ENCODE measurements around the gene KRTAP21-1.
"Not testable (repeated sequence)": the region's sequence is repeated elsewhere in the genome, so short reads cannot be mapped to it uniquely, and the experiment has no call there.

Gene KRTAP21-1

DNA sequence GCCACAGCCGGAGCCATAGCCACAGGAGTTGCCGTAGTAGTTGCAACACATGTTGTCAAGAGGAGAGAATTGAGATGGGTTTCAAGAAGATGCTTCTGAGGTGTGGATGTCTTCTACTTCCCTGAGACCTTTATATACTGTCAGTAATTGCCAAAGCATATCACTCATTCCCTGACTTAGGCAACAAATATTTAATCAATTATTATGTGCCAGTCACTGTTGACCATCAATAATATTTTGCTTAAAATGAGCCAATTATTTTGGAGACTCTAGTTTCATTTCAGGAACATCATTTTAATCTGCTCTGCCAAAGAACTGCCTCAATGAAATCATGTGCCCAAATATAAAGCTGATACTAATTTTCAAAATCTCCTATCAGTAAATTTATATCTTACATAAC, at the start of gene KRTAP21-1:
Gene KRTAP21-1 (minus strand): TSS at position 101 of the 400 bp plus-strand sequence. CDS start 50 bp downstream, at position 51.
- not testable (repeated sequence) for DNase-seq (ENCODE audit: low spot score)

- no peak for DNase-seq (ENCODE audit: low spot score)
Measured at GRCh38 chr21:30800605-30801004, 45.4 kb upstream of the KRTAP21-1 start.

GRCh38 chr21:30793581-30794314, 38.5 kb upstream of the KRTAP21-1 start:
- DNase-seq (ENCODE audit: low spot score) = no peak

GRCh38 chr21:30779249-30779648, 24.0 kb upstream of the KRTAP21-1 start:
- DNase-seq (ENCODE audit: low spot score) = no peak

DNA sequence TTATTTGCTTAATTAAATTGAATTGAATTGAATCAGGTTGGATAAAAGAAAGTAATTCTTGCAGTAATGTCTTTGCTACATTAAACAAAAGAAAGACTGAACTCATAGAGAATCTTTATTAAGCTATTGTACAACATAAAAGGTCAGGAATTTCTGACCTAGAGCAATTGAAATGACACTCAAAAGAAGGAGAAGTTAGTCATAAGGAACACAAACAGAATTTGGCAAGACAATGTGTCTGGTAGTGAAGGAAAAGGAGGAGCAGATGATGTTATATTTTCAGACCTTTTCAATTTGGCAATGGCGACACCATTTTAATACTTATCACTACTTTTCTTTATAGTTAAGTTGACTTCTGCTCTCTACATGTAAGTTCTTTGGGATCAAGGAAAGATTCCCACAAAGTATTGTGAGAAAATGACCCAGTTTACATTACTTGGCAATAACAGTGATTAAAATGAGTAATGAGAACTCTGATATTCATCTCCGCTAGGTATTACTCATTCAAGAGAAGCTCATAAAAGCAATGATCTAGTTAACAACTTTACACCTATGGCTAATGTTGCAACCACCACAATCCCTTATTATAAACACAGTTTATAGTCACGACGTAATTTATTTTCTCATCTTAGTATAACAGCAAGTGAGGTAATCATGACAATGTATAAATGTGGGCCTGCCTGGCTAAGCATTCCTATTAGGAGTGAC, 14.7 kb upstream of the KRTAP21-1 start:
- DNase-seq (ENCODE audit: low spot score) = no peak

DNA sequence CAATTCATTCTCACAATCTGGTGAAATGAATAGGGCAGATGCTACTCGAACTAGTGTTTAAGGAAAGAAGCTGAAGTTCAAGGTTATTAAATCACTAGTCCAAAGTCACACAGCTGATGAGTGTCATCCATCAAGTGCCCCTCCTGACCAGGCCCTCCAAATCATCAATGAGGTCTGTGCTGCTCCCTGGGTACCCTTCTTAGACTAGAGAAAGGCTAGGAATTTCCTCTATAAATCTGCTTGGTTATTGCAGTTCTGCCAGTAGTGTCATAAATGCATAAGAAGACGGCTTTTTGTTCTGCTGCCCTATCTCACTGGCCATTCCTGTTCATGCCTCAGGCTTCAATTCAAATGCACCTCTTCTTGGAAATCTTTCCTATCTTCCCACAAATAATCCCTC, 5.5 kb upstream of the KRTAP21-1 start:
- DNase-seq (ENCODE audit: low spot score) = no peak

- DNase-seq (ENCODE audit: low spot score) = no peak
Measured at GRCh38 chr21:30758306-30758705, 3.1 kb upstream of the KRTAP21-1 start.

DNA sequence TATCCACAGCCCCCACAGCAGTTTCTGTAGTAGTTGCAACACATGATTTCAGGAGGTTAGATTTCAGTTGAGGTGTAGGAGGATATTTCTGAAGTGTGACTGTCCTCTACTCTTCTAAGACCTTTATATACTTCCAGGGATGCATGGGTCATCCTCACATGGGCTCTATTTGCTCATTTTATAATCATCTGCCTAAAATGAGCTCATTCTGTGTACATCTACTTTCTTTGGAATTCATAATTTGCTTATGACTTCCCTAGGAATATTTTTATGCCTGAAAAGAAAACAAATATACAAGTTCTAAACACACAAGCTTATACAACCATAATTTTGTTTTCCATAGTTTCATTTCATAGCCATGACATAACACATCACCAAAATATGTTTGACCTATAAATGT, 8.1 kb downstream of the KRTAP21-1 start, which contains the start of gene KRTAP21-2:
Gene KRTAP21-2 (minus strand): TSS at position 101 of the 400 bp plus-strand sequence. CDS start 57 bp downstream, at position 44.
- no peak for DNase-seq (ENCODE audit: low spot score)

GRCh38 chr21:30740462-30740861, 14.8 kb downstream of the KRTAP21-1 start:
- DNase-seq (ENCODE audit: low spot score) = no peak

DNA sequence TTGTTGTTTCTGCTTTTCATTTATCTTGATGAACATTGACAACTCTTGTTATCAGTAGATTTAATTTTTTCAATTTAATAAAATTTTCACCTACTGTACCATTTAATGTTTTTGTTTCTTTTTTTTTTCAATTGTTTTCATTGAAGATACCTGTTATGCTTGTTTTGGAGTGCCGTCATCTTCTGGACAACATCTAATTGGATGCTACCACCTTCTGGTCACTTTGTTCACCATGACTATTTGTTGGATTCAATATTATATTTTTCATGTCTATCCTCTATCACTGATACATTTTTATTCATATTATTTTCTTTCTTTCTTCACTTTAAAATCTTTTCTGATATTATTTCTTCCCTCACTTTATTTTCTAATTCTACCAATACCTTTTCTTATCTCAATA, 22.2 kb downstream of the KRTAP21-1 start:
- DNase-seq (ENCODE audit: low spot score) = no peak

- no peak for DNase-seq (ENCODE audit: low spot score)
Measured at GRCh38 chr21:30726726-30727125, 28.5 kb downstream of the KRTAP21-1 start.

DNA sequence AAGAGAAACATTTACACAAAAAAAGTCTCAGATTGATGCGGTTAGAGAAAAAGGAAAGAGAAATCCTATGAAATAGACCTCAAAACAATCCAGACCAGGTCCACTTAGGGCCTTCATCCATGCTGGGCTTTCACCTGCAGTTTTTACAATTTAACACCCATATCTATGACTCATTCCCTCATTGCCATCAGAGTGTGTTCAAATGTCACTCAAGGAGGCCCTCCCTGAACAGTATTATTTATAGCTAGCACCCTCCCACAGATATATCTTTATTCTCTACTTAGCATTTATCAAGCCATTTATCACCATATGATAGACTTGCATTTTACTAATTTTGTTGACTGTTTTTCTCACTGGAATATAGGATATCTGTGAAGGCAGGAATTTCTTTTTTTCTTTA, 35.8 kb downstream of the KRTAP21-1 start:
- DNase-seq (ENCODE audit: low spot score) = no peak

DNA sequence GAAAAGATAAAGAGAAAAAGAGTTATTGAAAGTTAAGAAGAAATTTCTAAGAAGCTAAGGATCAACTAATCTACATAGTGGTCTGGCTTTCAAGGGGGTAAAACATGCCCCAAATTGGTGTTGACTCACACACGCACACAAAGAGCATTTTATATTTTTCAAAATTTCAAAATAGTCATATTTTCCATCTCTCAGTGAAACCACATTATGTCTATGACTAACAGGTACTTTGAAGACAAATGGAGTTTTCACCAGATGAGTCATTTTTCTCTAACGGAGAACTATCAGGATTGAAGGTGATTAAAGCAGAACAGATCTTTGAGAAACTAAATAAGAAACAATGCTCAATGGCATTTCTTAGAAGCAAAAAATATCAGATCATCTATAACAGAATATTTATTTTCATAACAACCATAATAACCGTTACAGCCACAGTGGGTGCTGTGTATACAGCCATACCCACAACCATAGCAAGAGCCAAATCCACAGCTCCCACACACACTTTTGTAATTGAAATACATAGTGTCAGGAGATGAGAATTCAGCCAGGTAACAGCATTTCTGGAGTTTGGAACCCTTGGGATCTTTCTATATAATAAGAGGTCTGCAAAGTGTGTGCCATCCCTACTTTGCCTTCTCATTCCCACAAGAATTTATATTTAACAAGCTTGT, 36.9 kb downstream of the KRTAP21-1 start, which contains the start of gene KRTAP21-3:
Gene KRTAP21-3 (minus strand): TSS at position 539 of the 671 bp plus-strand sequence. CDS start 18 bp downstream, at position 521.
- no peak for DNase-seq (ENCODE audit: low spot score)

- DNase-seq (ENCODE audit: low spot score) = no peak
Measured at GRCh38 chr21:30717105-30717504, 38.1 kb downstream of the KRTAP21-1 start.

GRCh38 chr21:30714946-30715345, 40.3 kb downstream of the KRTAP21-1 start:
- no peak for DNase-seq (ENCODE audit: low spot score)

- DNase-seq (ENCODE audit: low spot score) = no peak
Measured at GRCh38 chr21:30714456-30714855, 40.8 kb downstream of the KRTAP21-1 start.

DNA sequence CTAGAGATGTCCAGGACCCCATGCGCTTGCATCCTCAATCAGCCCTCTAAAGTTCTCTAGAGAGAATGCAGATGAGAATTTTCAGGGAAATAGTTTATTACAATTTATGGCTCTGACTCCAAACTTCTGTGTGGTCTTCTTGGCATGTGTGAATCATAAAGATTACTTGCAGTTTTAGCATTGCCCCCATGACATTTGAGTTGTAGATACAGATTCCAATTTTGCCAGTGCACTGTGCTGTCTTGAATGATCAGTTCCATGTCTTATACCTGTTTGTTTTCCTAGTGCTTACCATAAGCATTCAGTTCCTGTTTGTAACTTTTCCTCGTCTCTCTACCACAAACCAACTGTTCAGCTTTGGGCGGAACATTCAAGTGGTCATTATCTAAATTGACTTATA, 41.5 kb downstream of the KRTAP21-1 start:
- DNase-seq (ENCODE audit: low spot score) = no peak

DNA sequence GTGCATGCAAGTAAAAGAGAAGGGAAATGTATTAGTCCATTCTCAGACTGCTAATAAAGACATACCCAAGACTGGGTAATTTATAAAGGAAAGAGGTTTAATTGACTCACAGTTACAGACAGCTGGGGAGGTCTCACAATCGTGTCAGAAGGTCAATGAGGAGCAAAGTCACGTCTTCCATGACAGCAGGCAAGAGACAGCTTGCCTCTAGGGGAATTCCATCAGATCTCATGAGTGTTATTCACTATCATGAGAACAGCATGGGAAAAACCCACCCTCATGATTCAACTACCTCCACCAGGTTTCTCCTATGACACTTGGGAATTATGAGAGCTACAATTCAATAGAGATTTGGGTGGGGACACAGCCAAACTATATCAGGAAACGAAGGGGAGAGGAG, 44.7 kb downstream of the KRTAP21-1 start:
- DNase-seq (ENCODE audit: low spot score) = no peak

DNA sequence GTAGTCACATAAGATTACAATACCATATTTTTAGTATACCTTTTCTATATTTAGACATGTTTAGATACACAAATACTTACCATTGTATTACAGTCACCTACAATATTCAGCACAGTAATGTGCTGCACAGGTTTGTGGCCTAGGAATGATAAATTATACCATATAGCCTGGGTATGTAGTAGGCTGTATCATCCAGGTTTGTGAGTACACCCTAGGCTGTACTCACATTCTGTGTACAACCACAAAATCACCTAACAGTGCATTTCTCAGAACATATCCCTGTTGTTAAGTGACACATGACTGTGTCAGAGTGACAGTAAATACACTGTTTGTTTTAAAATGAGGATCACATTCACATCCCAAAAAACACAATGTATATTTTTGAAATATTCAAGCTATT, 47.8 kb downstream of the KRTAP21-1 start:
- DNase-seq (ENCODE audit: low spot score) = no peak

Data from pons (tissue), 1 donor.